ENCODE measurements around the gene AP5Z1.
"Not testable (repeated sequence)": the region's sequence is repeated elsewhere in the genome, so short reads cannot be mapped to it uniquely, and the experiment has no call there.

AP5Z1 gene

GRCh38 chr7:4788627-4789189 lies 13.3 kb downstream of the AP5Z1 start:
- DNase-seq (ENCODE audit: low read depth) = no peak

DNA sequence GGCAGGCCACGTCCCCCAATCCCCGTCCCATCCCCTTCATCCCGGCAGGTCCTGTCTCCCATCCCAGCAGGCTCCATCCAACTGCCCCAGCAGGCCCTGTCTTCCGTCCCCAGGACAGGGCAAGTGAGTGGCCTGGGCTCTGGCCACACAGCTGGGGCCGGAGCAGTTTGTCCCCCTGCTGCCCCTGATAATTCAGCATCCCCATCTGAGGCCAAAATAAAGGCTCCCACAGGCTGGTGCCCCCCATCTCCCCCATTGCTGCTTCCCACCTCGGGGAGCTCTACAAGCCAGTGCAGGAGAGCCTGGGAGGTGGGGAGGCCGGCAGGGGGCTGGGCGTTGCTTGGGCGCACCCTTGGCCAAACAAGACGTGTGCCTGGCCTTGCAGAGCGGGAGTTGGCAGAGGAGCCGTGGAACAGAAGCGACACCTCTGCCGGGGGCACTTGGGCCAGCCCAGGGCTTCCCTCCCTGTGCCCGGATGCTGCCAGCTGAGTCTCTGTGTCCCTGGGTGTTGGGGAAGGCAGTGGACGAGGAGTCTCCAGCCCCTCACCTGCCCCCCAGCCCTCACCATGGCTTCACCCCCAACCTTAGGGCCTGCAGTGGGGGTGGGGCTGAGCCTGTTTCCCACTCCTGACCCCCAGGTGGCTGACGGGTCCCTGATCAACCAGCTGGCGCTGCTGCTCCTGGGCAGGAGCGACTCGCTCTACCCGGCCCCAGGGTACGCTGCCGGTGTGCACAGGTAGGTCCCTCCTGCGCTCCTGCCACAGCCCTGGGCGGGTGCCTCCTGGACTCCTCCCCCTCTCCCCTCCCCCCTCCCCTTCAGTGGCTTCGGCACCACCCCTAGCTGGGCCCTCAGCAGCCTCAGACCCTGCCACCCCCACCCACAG lies 14.0 kb downstream of the AP5Z1 start:
- no peak for DNase-seq (ENCODE audit: low read depth)

DNA sequence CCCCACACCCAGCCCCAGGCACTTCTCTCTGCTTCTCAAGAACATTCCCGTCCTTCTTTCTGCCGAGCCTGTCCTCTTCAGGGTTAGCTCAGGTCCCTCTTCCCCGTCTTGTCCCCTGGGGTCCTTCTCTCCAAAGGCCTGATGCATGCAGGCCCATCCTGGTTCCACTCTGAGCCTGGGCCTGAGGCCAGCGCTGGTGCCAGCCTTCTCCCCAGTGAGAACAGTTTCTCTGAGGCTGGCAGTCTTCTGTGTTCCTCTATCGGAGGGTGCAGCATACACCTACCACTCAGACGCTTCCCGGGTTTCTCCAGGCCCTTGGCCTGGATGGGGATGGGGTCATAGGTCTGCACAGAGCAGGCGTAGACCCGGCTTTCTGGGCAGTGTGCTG lies 14.6 kb downstream of the AP5Z1 start:
- no peak for DNase-seq (ENCODE audit: low read depth)

DNA sequence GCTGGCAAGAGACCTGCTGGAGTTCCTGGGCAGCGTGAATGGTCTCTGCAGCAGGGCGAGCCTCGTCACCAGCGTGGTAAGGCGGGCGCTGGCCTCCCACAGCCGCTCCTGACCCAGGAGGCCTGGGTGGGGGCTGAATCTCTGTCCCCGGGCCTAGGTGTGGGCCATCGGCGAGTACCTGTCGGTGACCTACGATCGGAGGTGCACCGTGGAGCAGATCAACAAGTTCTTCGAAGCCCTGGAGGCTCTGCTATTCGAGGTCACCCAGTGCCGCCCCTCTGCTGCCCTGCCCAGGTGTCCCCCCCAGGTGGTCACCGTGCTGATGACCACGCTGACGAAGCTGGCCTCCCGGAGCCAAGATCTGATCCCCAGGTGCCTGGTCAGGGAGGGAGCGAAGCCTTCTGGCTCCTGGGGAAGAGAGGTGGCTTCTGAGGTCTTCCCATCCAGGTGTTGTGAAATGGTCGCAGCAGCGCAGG lies 15.1 kb downstream of the AP5Z1 start:
- DNase-seq (ENCODE audit: low read depth) = no peak

DNA sequence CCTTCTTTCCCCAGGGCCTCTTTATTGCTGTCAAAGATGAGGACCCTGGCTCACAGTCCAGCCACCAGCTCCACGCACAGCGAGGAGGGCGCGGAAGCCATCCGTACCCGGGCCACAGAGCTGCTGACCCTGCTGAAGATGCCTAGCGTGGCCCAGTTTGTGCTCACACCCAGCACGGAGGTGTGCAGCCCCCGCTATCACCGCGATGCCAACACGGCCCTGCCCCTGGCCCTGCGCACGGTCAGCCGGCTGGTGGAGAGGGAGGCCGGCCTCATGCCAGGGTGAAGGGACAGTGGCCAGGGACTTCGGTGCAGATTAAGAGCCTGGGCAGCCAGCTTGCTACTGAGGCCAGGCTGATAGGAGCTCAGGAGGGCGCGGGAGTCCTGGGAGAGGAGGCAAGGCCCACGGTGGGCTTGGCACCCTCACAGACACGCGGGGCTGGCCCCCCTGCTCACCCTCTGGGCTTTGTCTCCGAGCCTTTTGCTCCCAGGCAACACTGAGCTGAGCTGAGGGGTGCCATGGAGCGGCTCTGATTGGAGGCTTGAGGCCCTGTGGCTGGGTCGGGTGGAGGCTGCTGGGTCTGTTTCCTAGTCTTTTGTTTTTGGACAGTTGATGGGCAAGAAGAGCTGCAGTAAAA lies 15.8 kb downstream of the AP5Z1 start:
- no peak for DNase-seq (ENCODE audit: low read depth)

GRCh38 chr7:4791738-4792536 lies 16.5 kb downstream of the AP5Z1 start:
- DNase-seq (ENCODE audit: low read depth) = peak; percentile 74

GRCh38 chr7:4792537-4793126 lies 17.2 kb downstream of the AP5Z1 start:
- no peak for DNase-seq (ENCODE audit: low read depth)

- DNase-seq (ENCODE audit: low read depth) = not testable (repeated sequence)
These were observed 18.1 kb downstream of the AP5Z1 start for GRCh38 chr7:4793385-4793993.

GRCh38 chr7:4794171-4794570 lies 18.7 kb downstream of the AP5Z1 start:
- not testable (repeated sequence) for DNase-seq (ENCODE audit: low read depth)

GRCh38 chr7:4794591-4795350 lies 19.3 kb downstream of the AP5Z1 start:
- DNase-seq (ENCODE audit: low read depth) = no peak

DNA sequence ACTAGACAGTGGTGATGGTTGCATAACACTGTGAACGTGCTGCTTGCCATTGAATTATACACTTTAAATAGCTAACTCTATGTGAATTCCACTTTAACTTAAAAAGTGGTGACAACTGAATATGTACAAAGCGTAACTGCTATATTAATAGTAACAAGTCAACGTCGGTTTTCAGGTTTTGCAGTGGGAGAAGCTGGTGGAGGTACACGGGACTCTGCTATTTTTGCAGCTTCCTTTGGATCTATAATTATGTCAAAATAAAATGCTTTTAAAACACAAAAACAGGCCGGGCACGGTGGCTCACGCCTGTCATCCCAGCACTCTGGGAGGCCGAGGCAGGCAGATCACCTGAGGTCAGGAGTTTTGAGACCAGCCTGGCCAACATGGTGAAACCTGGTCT lies 21.0 kb downstream of the AP5Z1 start:
- no peak for DNase-seq (ENCODE audit: low read depth)

GRCh38 chr7:4797858-4798705 lies 22.7 kb downstream of the AP5Z1 start:
- DNase-seq (ENCODE audit: low read depth) = peak; percentile 51

GRCh38 chr7:4798706-4799235 lies 23.3 kb downstream of the AP5Z1 start:
- DNase-seq (ENCODE audit: low read depth) = no peak

DNA sequence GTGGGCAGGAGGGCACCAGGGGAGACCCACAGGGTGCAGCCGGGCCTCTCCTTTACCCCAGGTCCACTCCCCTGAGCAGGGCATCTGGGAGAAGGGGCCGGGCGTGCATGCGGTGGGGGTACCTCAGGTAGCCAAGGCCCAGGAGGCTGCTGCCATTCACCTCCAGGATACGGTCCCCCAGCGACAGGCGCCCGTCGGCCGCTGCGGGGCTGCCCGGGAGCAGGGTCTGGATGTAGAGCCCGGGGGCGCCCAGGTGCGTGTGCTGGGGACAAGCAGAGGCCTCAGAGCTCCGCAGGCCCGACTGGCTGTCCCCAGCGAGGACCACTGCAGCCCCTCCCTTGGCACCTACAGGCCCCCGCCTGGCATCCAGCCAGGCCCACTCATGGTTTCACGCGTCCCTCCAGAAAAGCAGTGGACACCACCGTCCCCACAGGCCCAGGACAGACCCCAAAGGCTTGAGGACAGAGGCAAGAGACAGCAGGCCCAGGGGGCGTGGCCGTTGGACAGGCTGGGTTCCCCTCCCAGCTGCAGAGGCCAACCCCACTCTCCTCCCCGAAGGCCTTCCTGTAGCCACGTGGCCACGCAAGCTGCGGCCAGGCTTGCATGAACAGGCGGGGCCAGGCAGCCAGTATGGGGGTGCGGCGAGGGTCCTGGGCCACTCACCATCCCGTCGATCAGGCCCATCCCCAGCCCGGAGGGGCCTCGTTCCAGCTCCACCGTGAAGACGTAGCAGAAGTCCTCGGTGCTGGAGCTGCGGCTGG lies 24.3 kb downstream of the AP5Z1 start:
- DNase-seq (ENCODE audit: low read depth) = no peak

- no peak for DNase-seq (ENCODE audit: low read depth)
These were observed 25.1 kb downstream of the AP5Z1 start for GRCh38 chr7:4800487-4800886.

- DNase-seq (ENCODE audit: low read depth) = no peak
These were observed 25.8 kb downstream of the AP5Z1 start for GRCh38 chr7:4800926-4801838.

DNA sequence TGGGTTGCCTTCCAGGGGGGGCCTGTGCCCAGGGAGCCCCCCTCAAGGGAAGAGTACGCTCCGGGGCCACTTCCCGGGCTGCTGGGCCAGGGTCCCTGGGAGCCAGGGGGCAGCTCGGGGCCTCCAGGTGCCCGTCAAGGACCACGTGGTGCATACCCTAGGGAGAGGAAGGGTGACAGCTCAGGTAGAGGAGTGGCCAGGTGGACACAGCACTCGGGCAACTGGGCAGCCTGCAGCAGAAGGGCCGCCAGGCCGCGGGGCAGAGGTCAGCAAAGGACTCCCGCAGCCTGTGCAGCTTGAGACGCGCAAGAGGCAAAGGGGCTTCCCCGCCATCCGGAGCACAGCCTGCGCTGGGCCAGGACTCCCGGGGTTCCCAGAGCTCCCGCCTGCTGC lies 26.4 kb downstream of the AP5Z1 start:
- no peak for DNase-seq (ENCODE audit: low read depth)

DNA sequence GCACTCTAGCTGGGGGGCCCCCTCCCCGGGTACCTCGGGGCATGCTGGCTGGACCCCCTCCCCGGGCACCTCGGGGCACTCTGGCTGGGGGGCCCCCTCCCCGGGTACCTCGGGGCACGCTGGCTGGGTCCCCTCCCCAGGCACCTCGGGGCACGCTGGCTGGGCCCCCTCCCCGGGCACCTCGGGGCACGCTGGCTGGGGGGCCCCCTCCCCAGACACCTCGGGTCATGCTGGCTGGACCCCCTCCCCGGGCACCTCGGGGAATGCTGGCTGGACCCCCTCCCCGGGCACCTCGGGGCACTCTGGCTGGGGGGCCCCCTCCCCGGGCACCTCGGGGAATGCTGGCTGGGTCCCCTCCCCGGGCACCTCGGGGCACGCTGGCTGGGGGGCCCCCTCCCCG lies 27.2 kb downstream of the AP5Z1 start:
- DNase-seq (ENCODE audit: low read depth) = not testable (repeated sequence)

All from activated T-cell treated with anti-CD3 and anti-CD28 coated beads for 24 hours (primary cell).